HFFc6 (cell line): ENCODE measurements around the gene KRT34. TPM values are rescaled to one million over a fixed set of nuclear protein-coding genes. Genes with fewer than 3 reads are reported as not detected.
A peak's percentile ranks its signal among the peaks of the same experiment; 100 is the strongest.

Source experiments
- DNase-seq: peaks from one replicate; pipeline ENCODE4 v3.0.0-alpha.2; 2018
- H3K27ac Mint-ChIP-seq: 2 replicates; pipeline ENCODE4 v1.8.0; 2020; ENCODE audit warnings: mild to moderate bottlenecking, mixed read lengths
- H3K27me3 Mint-ChIP-seq: 2 replicates; pipeline ENCODE4 v1.8.0; 2021; ENCODE audit warnings: mild to moderate bottlenecking, moderate library complexity, mixed read lengths; ENCODE audit not compliant: insufficient read depth
- H3K36me3 Mint-ChIP-seq: 2 replicates; pipeline ENCODE4 v1.8.0; 2021; ENCODE audit warnings: low read depth, mixed read lengths
- H3K4me1 Mint-ChIP-seq: 2 replicates; pipeline ENCODE4 v1.8.0; 2020; ENCODE audit warnings: low read depth, mixed read lengths
- H3K4me3 Mint-ChIP-seq: 2 replicates; pipeline ENCODE4 v1.8.0; 2020; ENCODE audit warnings: mild to moderate bottlenecking, moderate library complexity, mixed read lengths
- H3K9me3 Mint-ChIP-seq: 2 replicates; pipeline ENCODE4 v1.8.0; 2020; ENCODE audit warnings: mild to moderate bottlenecking, mixed read lengths
- CTCF ChIP-seq: fragments of 200-600 bp; sonication (generic); IDR thresholded peaks from 2 replicates; pipeline ENCODE4 v1.5.0; 2021; ENCODE audit warnings: antibody characterized with exemption, mild to moderate bottlenecking
- total RNA-seq, 6 experiments: library from RNA; stranded (reverse); fragmentation: NEBNext Ultra II Directional; extraction: Animal tissue kit (Norgen Biotek cat#: 25700); gene quantifications; 2 replicates in 1 of 6; 3 replicates in 5 of 6; pipeline ENCODE4 v1.2.3, GENCODE V29; 2021

The KRT34 gene
- total RNA-seq, 6 experiments from 2014 or later, result 58.8 to 247 (median 71.3) TPM

GRCh38 chr17:41421116-41421515, 39.0 kb upstream of the KRT34 start:
- no peaks in the 10 kb centered on the region for H3K36me3 Mint-ChIP-seq
- no peaks in the 10 kb centered on the region for H3K9me3 Mint-ChIP-seq
- peak; percentile 79 for DNase-seq
- H3K4me3 Mint-ChIP-seq, result peak overlapping the region; percentile 1; the same call in 1 of the 2 replicates
- no peaks in the 10 kb centered on the region for H3K27me3 Mint-ChIP-seq
- no peak for TF ChIP-seq CTCF
- peak overlapping the region; percentile 67 for H3K27ac Mint-ChIP-seq
- peaks cover 57% of the 10 kb centered on the region for H3K4me1 Mint-ChIP-seq

- H3K36me3 Mint-ChIP-seq, result no peaks in the 10 kb centered on the region
- DNase-seq, result no peak
- peaks cover 67% of the 10 kb centered on the region for H3K4me1 Mint-ChIP-seq
Measured at GRCh38 chr17:41420134-41420533, 38.0 kb upstream of the KRT34 start.

GRCh38 chr17:41419716-41420115, 37.6 kb upstream of the KRT34 start:
- no peaks in the 10 kb centered on the region for H3K27me3 Mint-ChIP-seq
- no peak overlapping the region; the same call in 1 of the 2 replicates for H3K4me3 Mint-ChIP-seq
- no peak overlapping the region for H3K27ac Mint-ChIP-seq
- H3K4me1 Mint-ChIP-seq, result peaks cover 71% of the 10 kb centered on the region
- no peaks in the 10 kb centered on the region for H3K36me3 Mint-ChIP-seq
- TF ChIP-seq CTCF, result no peak
- no peaks in the 10 kb centered on the region for H3K9me3 Mint-ChIP-seq
- DNase-seq, result no peak

More at GRCh38 chr17:41420134-41420533, 38.0 kb upstream of the KRT34 start:
- no peaks in the 10 kb centered on the region for H3K9me3 Mint-ChIP-seq
- H3K27me3 Mint-ChIP-seq, result no peaks in the 10 kb centered on the region
- TF ChIP-seq CTCF, result no peak
- no peak overlapping the region for H3K4me3 Mint-ChIP-seq
- peak overlapping the region; percentile 67; the same call in 1 of the 2 replicates for H3K27ac Mint-ChIP-seq

GRCh38 chr17:41418116-41418860, 36.2 kb upstream of the KRT34 start:
- no peak for TF ChIP-seq CTCF
- H3K4me3 Mint-ChIP-seq, result peak overlapping the region; percentile 16; the same call in 1 of the 2 replicates
- no peaks in the 10 kb centered on the region for H3K9me3 Mint-ChIP-seq
- no peak for DNase-seq
- no peaks in the 10 kb centered on the region; the same call in 1 of the 2 replicates for H3K36me3 Mint-ChIP-seq
- H3K27me3 Mint-ChIP-seq, result no peaks in the 10 kb centered on the region
- H3K4me1 Mint-ChIP-seq, result peaks cover 83% of the 10 kb centered on the region
- peak overlapping the region; percentile 88; the same call in 1 of the 2 replicates for H3K27ac Mint-ChIP-seq

- H3K4me3 Mint-ChIP-seq, result peak overlapping the region; percentile 16
- no peaks in the 10 kb centered on the region for H3K27me3 Mint-ChIP-seq
- peak; percentile 67 for TF ChIP-seq CTCF
- no peak for DNase-seq
- no peaks in the 10 kb centered on the region; the same call in 1 of the 2 replicates for H3K36me3 Mint-ChIP-seq
- peak overlapping the region; percentile 88 for H3K27ac Mint-ChIP-seq
- no peaks in the 10 kb centered on the region for H3K9me3 Mint-ChIP-seq
- H3K4me1 Mint-ChIP-seq, result peaks cover 86% of the 10 kb centered on the region
Measured at GRCh38 chr17:41417576-41418015, 35.5 kb upstream of the KRT34 start.
